Lung (tissue), 12 donors: Measurements from ENCODE around the gene ARHGEF4. TPM values are rescaled to one million over a fixed set of nuclear protein-coding genes. Genes with fewer than 3 reads are reported as not detected.

Source experiments
- ATAC-seq: fragments of 200-7000 bp; cut with Tn5 transposase; one replicate; pipeline ENCODE4 v1.9.1; 2020; ENCODE audit warnings: moderate number of reproducible peaks; ENCODE audit not compliant: insufficient read depth, low FRiP score
- DNase-seq, 3 donors: peaks; one replicate each; pipeline ENCODE4 v3.0.0-alpha.2; 2013 to 2017
- H3K27ac ChIP-seq, 2 donors: one replicate each; pipeline ENCODE4 v1.5.1; 2013; ENCODE audit warnings: mild to moderate bottlenecking in 2 of 2, moderate library complexity in 2 of 2, control low read depth in 1 of 2, inconsistent platforms in 1 of 2, low read depth in 1 of 2, low read length in 1 of 2
- H3K27me3 ChIP-seq, 3 donors: one replicate each; pipeline ENCODE4 v1.5.1; 2013; ENCODE audit warnings: low read length in 2 of 3; ENCODE audit not compliant: control insufficient read depth in 3 of 3, insufficient read depth in 3 of 3
- H3K36me3 ChIP-seq, 4 donors: one replicate each; pipeline ENCODE4 v1.5.1; 2013; ENCODE audit warnings: low read length in 4 of 4, mild to moderate bottlenecking in 1 of 4, moderate library complexity in 1 of 4; ENCODE audit not compliant: control insufficient read depth in 4 of 4, insufficient read depth in 4 of 4
- H3K4me1 ChIP-seq, 5 donors: one replicate each; pipeline ENCODE4 v1.5.1; 2013; ENCODE audit warnings: low read length in 5 of 5, mild to moderate bottlenecking in 2 of 5, moderate library complexity in 1 of 5; ENCODE audit not compliant: control insufficient read depth in 5 of 5, insufficient read depth in 5 of 5
- H3K4me3 ChIP-seq: one replicate; pipeline ENCODE4 v1.5.1; 2013; ENCODE audit warnings: mild to moderate bottlenecking, control low read depth, moderate library complexity
- H3K9ac ChIP-seq, 2 donors: one replicate each; pipeline ENCODE4 v1.5.1; 2013; ENCODE audit warnings: low read length in 2 of 2, control low read depth in 1 of 2; ENCODE audit not compliant: insufficient read depth in 1 of 2
- H3K9me3 ChIP-seq, 4 donors: one replicate each; pipeline ENCODE4 v1.5.1; 2013; ENCODE audit warnings: low read length in 3 of 4, mild to moderate bottlenecking in 1 of 4, moderate library complexity in 1 of 4; ENCODE audit not compliant: control insufficient read depth in 4 of 4, insufficient read depth in 3 of 4
- CTCF ChIP-seq: IDR thresholded peaks from 2 replicates; pipeline ENCODE4 v1.5.1; 2012; ENCODE audit warnings: mild to moderate bottlenecking; ENCODE audit errors: control extremely low read depth, extremely low read depth
- WGBS, 2 donors: extraction: QIAGEN DNeasy Blood & Tissue Kit; methylation state at CpG; one replicate each; pipeline ENCODE4 v1.1.7; 2013; 5-methylcytosine and 5-hydroxymethylcytosine counted together
- polyA plus RNA-seq, 2 donors: library from polyadenylated mRNA; stranded (reverse); fragments of 200-250 nt; gene quantifications; one replicate each; pipeline ENCODE4 v1.2.1, GENCODE V29; 2013
- total RNA-seq, 2 donors: library from RNA; depleted of rRNA in 1 of 2; stranded (reverse); fragments of >200 nt in 1 of 2; gene quantifications; one replicate each; pipeline ENCODE4 v1.2.1, GENCODE V29; 2014 to 2021
- donor health status: control.
- donor health status: control.
- donor health status: Bipolar disorder and iron deficiency.
- donor health status: healthy.
- donor health status: DM: yes; HTN: yes; CAD: no.

ARHGEF4 gene
- total and polyA plus RNA-seq, 4 donors: 1.8 to 15.9 (median 6.9) TPM

- WGBS, 2 donors: 92 to 96% methylated on average over 8 of the region's 8 CpGs
- DNase-seq: no peak
- TF ChIP-seq CTCF: no peak
Measured at GRCh38 chr2:131050896-131051295, 214.2 kb downstream of the ARHGEF4 start.

GRCh38 chr2:131052741-131053263 lies 216.1 kb downstream of the ARHGEF4 start:
- no peak for TF ChIP-seq CTCF
- Histone ChIP-seq H3K36me3 (peaks cover 25 to 61% (median 47%) of the 10 kb centered on the region in 4 donors), H3K9me3 (no peaks in the 10 kb centered on the region), H3K4me3 (no peak overlapping the region), H3K27me3 (no peaks in the 10 kb centered on the region), H3K27ac (no peak overlapping the region), H3K4me1 (peaks cover 0 to 9% (median 0%) of the 10 kb centered on the region in 5 donors), H3K9ac (no peak overlapping the region)
- DNase-seq: no peak
- 95 to 96% methylated on average over 8 of the region's 8 CpGs for WGBS, 2 donors
- no peak for ATAC-seq

More at GRCh38 chr2:131050896-131051295, 214.2 kb downstream of the ARHGEF4 start:
- Histone ChIP-seq H3K27ac (no peak overlapping the region), H3K4me3 (no peak overlapping the region), H3K4me1 (no peaks in the 10 kb centered on the region), H3K9ac (no peak overlapping the region), H3K9me3 (no peaks in the 10 kb centered on the region), H3K36me3 (peaks cover 27 to 65% (median 45%) of the 10 kb centered on the region in 4 donors), H3K27me3 (no peaks in the 10 kb centered on the region)
- no peak for ATAC-seq

- H3K9ac ChIP-seq: no peak overlapping the region
- H3K36me3 ChIP-seq: peaks cover 25 to 55% (median 44%) of the 10 kb centered on the region in 4 donors
- H3K4me1 ChIP-seq: peaks cover 0 to 9% (median 0%) of the 10 kb centered on the region in 5 donors
- H3K27ac ChIP-seq: no peak overlapping the region
- 97 to 98% methylated on average over 7 of the region's 7 CpGs for WGBS, 2 donors
- ATAC-seq (no peak), DNase-seq (no peak)
- no peaks in the 10 kb centered on the region for H3K9me3 ChIP-seq
- H3K27me3 ChIP-seq: no peaks in the 10 kb centered on the region
- H3K4me3 ChIP-seq: no peak overlapping the region
- no peak for TF ChIP-seq CTCF
Measured at GRCh38 chr2:131054488-131054887, 217.8 kb downstream of the ARHGEF4 start.
